Renal cortex interstitium (tissue), 11 donors: ENCODE results near the gene CCDC86. TPM values are rescaled to one million over a fixed set of nuclear protein-coding genes. Genes with fewer than 3 reads are reported as not detected.
"Not testable (repeated sequence)": the region's sequence is repeated elsewhere in the genome, so short reads cannot be mapped to it uniquely, and the experiment has no call there.

ENCODE experiments used
- DNase-seq, 11 donors: peaks; one replicate each; pipeline ENCODE4 v3.0.0-alpha.2; 2013; ENCODE audit warnings: low read depth in 9 of 11, low spot score in 4 of 11; ENCODE audit errors: extremely low read depth in 1 of 11
- polyA plus RNA-seq, 3 donors: library from polyadenylated mRNA; unstranded; fragments of 120-200 nt; gene quantifications; one replicate each; pipeline ENCODE4 v1.2.1, GENCODE V29; 2013; ENCODE audit not compliant: insufficient read length in 3 of 3

The CCDC86 gene
- polyA plus RNA-seq, 3 donors: 15.2 to 22.0 (median 19.2) TPM

- no peak for DNase-seq
Measured at GRCh38 chr11:60821827-60822599, 19.9 kb upstream of the CCDC86 start.

- not testable (repeated sequence) for DNase-seq
Measured at GRCh38 chr11:60823745-60824306, 18.1 kb upstream of the CCDC86 start.

GRCh38 chr11:60825118-60825517 is 16.8 kb upstream of the CCDC86 start:
- no peak for DNase-seq

- DNase-seq: no peak
Measured at GRCh38 chr11:60825790-60826189, 16.1 kb upstream of the CCDC86 start.

- no peak for DNase-seq
Measured at GRCh38 chr11:60830478-60831142, 11.3 kb upstream of the CCDC86 start.

GRCh38 chr11:60831143-60831500 is 10.8 kb upstream of the CCDC86 start:
- peak in 10 of 11 donors; percentile 51 to 77 (median 63) for DNase-seq

- DNase-seq: no peak
Measured at GRCh38 chr11:60831501-60832079, 10.3 kb upstream of the CCDC86 start.

- no peak for DNase-seq
Measured at GRCh38 chr11:60834742-60835533, 7.0 kb upstream of the CCDC86 start.

GRCh38 chr11:60835534-60835846 is 6.4 kb upstream of the CCDC86 start:
- DNase-seq: no peak

- no peak for DNase-seq
Measured at GRCh38 chr11:60836866-60837515, 4.9 kb upstream of the CCDC86 start.

GRCh38 chr11:60838132-60838531 is 3.8 kb upstream of the CCDC86 start:
- no peak for DNase-seq

- DNase-seq: peak in 9 of 11 donors; percentile 31 to 77 (median 50)
Measured at GRCh38 chr11:60840470-60841430, 1.2 kb upstream of the CCDC86 start.

- no peak for DNase-seq
Measured at GRCh38 chr11:60842668-60843600, 1.0 kb downstream of the CCDC86 start.

- no peak for DNase-seq
Measured at GRCh38 chr11:60844045-60844869, 2.3 kb downstream of the CCDC86 start.

- no peak for DNase-seq
Measured at GRCh38 chr11:60844870-60845221, 2.9 kb downstream of the CCDC86 start.

- DNase-seq: no peak
Measured at GRCh38 chr11:60845338-60845737, 3.4 kb downstream of the CCDC86 start.
